ENCODE data around the gene SLC6A13. TPM values are rescaled to one million over a fixed set of nuclear protein-coding genes. Genes with fewer than 3 reads are reported as not detected.

The SLC6A13 gene
- total and polyA plus RNA-seq, 10 of the 15 experiments (the other 5 are each of a cell fraction or from before 2014, with no cell fraction given) = 0.18 to 1.2 (median 0.20) TPM; not detected in 3

DNA sequence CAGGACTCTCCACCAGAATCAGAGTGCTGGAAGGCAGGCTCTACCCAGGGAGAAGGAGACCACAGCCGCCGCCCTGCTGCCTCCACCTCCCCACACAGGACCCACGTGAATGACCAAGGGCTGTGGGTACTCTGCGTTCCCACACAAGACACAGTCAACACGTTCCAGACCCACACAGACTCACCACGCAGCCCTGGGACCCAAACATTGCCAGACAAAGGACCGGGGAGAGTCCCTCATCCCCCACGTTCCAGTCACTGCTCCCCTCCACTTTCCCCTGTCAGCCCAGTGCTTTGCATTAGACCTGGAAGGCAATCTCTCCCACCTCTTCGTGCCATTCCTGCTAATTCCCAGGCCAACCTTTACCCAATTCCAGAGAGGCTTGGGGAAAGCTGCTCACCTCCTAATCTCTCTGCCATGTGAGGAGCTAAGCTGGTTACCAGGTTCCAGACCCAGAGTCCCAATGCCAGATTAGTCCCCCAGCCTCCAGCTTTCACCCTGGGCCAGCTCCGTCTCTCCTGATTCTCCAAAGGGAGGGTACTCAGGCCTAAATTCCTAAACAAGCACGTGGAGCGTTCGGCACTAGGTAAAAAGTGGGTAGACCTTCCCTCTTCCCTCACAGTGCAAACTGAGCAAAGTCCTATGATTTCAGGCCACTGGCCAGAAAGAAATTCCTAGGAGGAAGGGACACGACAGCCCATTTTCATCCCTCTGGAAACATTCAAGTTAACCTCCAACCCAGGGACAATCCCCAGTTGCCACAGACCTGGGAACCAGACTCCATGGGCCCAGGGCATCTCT is 4.9 kb downstream of the SLC6A13 start:
- in situ Hi-C loops (cut with MboI) = no loop called here
- ATAC-seq = no peak
- Histone ChIP-seq H4K20me1 (ENCODE audit: control insufficient read depth, insufficient read depth) (no peaks in the 10 kb centered on the region), H3K4me3 (no peak overlapping the region), H3K4me2 (ENCODE audit: control insufficient read depth, insufficient read depth) (no peak overlapping the region), H3K36me3 (ENCODE audit: control insufficient read depth in 2 of 2, insufficient read depth in 2 of 2, low read length in 1 of 2) (no peaks in the 10 kb centered on the region), H3K79me2 (ENCODE audit: control insufficient read depth, insufficient read depth, low read length) (no peaks in the 10 kb centered on the region), H3K27ac (ENCODE audit: control insufficient read depth, insufficient read depth) (no peak overlapping the region), H3K9me3 (replicated peaks; ENCODE audit: control insufficient read depth, insufficient read depth, low read length) (no peaks in the 10 kb centered on the region), H3K27me3 (replicated peaks in 1 of 2; ENCODE audit: control insufficient read depth in 2 of 2, insufficient read depth in 2 of 2, low read length in 1 of 2) (peaks cover 0 to 6% of the 10 kb centered on the region in 2 experiments; a peak in 2 of 4 replicates), H2AFZ (ENCODE audit: control insufficient read depth, low read depth, low read length) (no peak overlapping the region), H3K4me1 (ENCODE audit: control insufficient read depth, insufficient read depth, low read length) (no peaks in the 10 kb centered on the region), H3K9ac (ENCODE audit: control insufficient read depth, insufficient read depth, low read length) (no peak overlapping the region)
- POLR2A ChIA-PET = interaction anchor here (0.5 kb wide), 1 partner anchor 58 kb away, joined by 4 read pairs; no protein-coding TSS in a partner anchor
- no peak for FAIRE-seq
- SMC1A ChIA-PET (ENCODE audit: uncharacterized antibody, unreplicated experiment) = no interaction called here
- CTCF ChIA-PET = interaction anchor here (0.7 kb wide), 1 partner anchor 11 kb away, joined by 3 read pairs; no protein-coding TSS in a partner anchor
- TF ChIP-seq SREBF1 (IDR thresholded peaks at IDR 0.05; ENCODE audit: low read length) (no peak), CBX5 (IDR thresholded peaks at IDR 0.05; ENCODE audit: low read depth) (no peak), RBBP5 (conservative IDR thresholded peaks at IDR 0.05) (no peak), CREB1 (IDR thresholded peaks at IDR 0.05; ENCODE audit: low read depth) (no peak), ZNF217 (IDR thresholded peaks at IDR 0.05) (no peak), E4F1 (IDR thresholded peaks at IDR 0.05; ENCODE audit: borderline replicate concordance, partially characterized antibody) (no peak), HDAC2 (IDR thresholded peaks at IDR 0.05) (no peak), NFYA (IDR thresholded peaks at IDR 0.05; ENCODE audit: borderline replicate concordance, low read depth, low read length) (no peak), MYC (IDR thresholded peaks at IDR 0.05; ENCODE audit: insufficient read depth, insufficient read length, insufficient replicate concordance, low read length, severe bottlenecking) (no peak), SIN3A (IDR thresholded peaks at IDR 0.05; ENCODE audit: low read depth, low read length) (no peak), SUZ12 (IDR thresholded peaks at IDR 0.05; ENCODE audit: unreplicated experiment) (no peak), RUNX3 (IDR thresholded peaks at IDR 0.05; ENCODE audit: low read length) (no peak)
- TF ChIP-seq, protein P1, sequence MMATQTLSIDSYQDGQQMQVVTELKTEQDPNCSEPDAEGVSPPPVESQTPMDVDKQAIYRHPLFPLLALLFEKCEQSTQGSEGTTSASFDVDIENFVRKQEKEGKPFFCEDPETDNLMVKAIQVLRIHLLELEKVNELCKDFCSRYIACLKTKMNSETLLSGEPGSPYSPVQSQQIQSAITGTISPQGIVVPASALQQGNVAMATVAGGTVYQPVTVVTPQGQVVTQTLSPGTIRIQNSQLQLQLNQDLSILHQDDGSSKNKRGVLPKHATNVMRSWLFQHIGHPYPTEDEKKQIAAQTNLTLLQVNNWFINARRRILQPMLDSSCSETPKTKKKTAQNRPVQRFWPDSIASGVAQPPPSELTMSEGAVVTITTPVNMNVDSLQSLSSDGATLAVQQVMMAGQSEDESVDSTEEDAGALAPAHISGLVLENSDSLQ (IDR thresholded peaks at IDR 0.05) = no peak
- TF ChIP-seq, protein P2, sequence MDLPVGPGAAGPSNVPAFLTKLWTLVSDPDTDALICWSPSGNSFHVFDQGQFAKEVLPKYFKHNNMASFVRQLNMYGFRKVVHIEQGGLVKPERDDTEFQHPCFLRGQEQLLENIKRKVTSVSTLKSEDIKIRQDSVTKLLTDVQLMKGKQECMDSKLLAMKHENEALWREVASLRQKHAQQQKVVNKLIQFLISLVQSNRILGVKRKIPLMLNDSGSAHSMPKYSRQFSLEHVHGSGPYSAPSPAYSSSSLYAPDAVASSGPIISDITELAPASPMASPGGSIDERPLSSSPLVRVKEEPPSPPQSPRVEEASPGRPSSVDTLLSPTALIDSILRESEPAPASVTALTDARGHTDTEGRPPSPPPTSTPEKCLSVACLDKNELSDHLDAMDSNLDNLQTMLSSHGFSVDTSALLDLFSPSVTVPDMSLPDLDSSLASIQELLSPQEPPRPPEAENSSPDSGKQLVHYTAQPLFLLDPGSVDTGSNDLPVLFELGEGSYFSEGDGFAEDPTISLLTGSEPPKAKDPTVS (IDR thresholded peaks at IDR 0.05; ENCODE audit: low read depth, low read length) = no peak
- intact Hi-C loops (cut with micrococcal nuclease; ENCODE audit: unreplicated experiment) = no loop called here
- no peak for DNase-seq (ENCODE audit: low read depth, low spot score)
- RAD21 ChIA-PET (ENCODE audit: unreplicated experiment) = no interaction called here
- 30% methylated on average over 14 of the region's 14 CpGs for WGBS (ENCODE audit: insufficient coverage, insufficient replicate concordance, low lambda C conversion rate, missing lambda C conversion rate)
- no TSS peak for BruUV-seq (replicated peaks)
